HEK293T (cell line): Measurements from ENCODE around the gene LRRC40.

Experiments used
- CTCF ChIA-PET: fragments of 350-600 bp; formaldehyde crosslinking; extraction: SDS; loops from one replicate; lab custom pipeline; 2021; ENCODE audit warnings: antibody characterized with exemption, inconsistent platforms; lab: Yijun Ruan, JAX
- POLR2A ChIA-PET: fragments of 350-600 bp; formaldehyde crosslinking; extraction: SDS; loops from one replicate; lab custom pipeline; 2020; ENCODE audit warnings: antibody characterized with exemption, inconsistent platforms; lab: Yijun Ruan, JAX
- DNase-seq: peaks from one replicate; pipeline ENCODE4 v3.0.0; 2012; ENCODE audit warnings: mixed read lengths; ENCODE audit errors: extremely low spot score
- BHLHE40 ChIP-seq: fragments of 450-650 bp; IDR thresholded peaks from 2 replicates; pipeline ENCODE4 v1.6.1; 2016; ENCODE audit warnings: mild to moderate bottlenecking, moderate library complexity, borderline replicate concordance
- CTBP1 ChIP-seq: fragments of 450-650 bp; IDR thresholded peaks from 2 replicates; pipeline ENCODE4 v1.6.1; 2016; ENCODE audit warnings: borderline replicate concordance
- ELF4 ChIP-seq: fragments of 450-650 bp; IDR thresholded peaks from 2 replicates; pipeline ENCODE4 v1.6.1; 2017; ENCODE audit warnings: antibody characterized with exemption
- FOXA1 ChIP-seq: fragments of 450-650 bp; IDR thresholded peaks from 2 replicates; pipeline ENCODE4 v1.6.1; 2016; ENCODE audit warnings: mild to moderate bottlenecking
- FOXM1 ChIP-seq: fragments of 450-650 bp; IDR thresholded peaks from 2 replicates; pipeline ENCODE4 v1.6.1; 2017; ENCODE audit warnings: mild to moderate bottlenecking, borderline replicate concordance
- HDGF ChIP-seq: fragments of 450-650 bp; IDR thresholded peaks from 2 replicates; pipeline ENCODE4 v1.6.1; 2017; ENCODE audit warnings: antibody characterized with exemption, borderline replicate concordance
- L3MBTL2 ChIP-seq: fragments of 450-650 bp; conservative IDR thresholded peaks from 2 replicates; pipeline ENCODE4 v1.6.1; 2016; ENCODE audit warnings: mild to moderate bottlenecking
- LEF1 ChIP-seq: fragments of 450-650 bp; IDR thresholded peaks from 2 replicates; pipeline ENCODE4 v1.6.1; 2017; ENCODE audit warnings: mild to moderate bottlenecking, borderline replicate concordance
- NFRKB ChIP-seq: fragments of 450-650 bp; IDR thresholded peaks from 2 replicates; pipeline ENCODE4 v1.6.1; 2016; ENCODE audit warnings: mild to moderate bottlenecking, moderate library complexity
- SP1 ChIP-seq: fragments of 450-650 bp; IDR thresholded peaks from 2 replicates; pipeline ENCODE4 v1.6.1; 2017
- SUZ12 ChIP-seq: fragments of 450-650 bp; IDR thresholded peaks from 2 replicates; pipeline ENCODE4 v1.6.1; 2016; ENCODE audit warnings: mild to moderate bottlenecking
- TARDBP ChIP-seq: fragments of 450-650 bp; IDR thresholded peaks from 2 replicates; pipeline ENCODE4 v1.6.1; 2016
- ZNF384 ChIP-seq: fragments of 450-650 bp; IDR thresholded peaks from 2 replicates; pipeline ENCODE4 v1.6.1; 2016
- TF ChIP-seq, protein P1 (sequence below): fragments of 450-650 bp; IDR thresholded peaks from 2 replicates; pipeline ENCODE4 v1.6.1; 2016

The LRRC40 gene

DNA sequence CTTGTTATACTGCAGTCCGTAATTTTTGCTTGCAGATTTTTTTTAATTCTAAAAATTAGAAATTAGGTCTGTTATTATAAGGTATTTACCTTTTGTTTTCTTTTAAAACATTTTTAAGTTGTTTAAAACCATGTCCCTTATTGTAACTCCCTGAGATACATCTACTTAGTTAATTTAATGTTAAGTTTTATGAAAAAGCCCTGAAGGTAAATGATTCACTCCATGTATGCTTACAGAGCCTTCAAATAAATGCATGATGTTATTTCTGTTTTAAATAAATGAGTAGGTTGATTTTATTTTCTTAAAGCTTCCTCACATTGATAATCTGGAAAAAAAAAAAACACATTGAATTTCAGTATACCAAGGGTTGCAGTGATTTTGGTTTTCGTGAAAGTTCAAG lies 23.3 kb upstream of the LRRC40 start:
- ChIA-PET POLR2A (no interaction called here), CTCF (interaction anchor here (0.6 kb wide), 1 partner anchor 224 kb away, joined by 4 read pairs; no protein-coding TSS in a partner anchor)
- TF ChIP-seq FOXA1 (no peak), NFRKB (no peak), CTBP1 (no peak), SP1 (no peak), LEF1 (no peak), FOXM1 (no peak), TARDBP (no peak), ELF4 (no peak), L3MBTL2 (no peak)
- TF ChIP-seq, protein P1, sequence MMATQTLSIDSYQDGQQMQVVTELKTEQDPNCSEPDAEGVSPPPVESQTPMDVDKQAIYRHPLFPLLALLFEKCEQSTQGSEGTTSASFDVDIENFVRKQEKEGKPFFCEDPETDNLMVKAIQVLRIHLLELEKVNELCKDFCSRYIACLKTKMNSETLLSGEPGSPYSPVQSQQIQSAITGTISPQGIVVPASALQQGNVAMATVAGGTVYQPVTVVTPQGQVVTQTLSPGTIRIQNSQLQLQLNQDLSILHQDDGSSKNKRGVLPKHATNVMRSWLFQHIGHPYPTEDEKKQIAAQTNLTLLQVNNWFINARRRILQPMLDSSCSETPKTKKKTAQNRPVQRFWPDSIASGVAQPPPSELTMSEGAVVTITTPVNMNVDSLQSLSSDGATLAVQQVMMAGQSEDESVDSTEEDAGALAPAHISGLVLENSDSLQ: no peak
- no peak for DNase-seq

DNA sequence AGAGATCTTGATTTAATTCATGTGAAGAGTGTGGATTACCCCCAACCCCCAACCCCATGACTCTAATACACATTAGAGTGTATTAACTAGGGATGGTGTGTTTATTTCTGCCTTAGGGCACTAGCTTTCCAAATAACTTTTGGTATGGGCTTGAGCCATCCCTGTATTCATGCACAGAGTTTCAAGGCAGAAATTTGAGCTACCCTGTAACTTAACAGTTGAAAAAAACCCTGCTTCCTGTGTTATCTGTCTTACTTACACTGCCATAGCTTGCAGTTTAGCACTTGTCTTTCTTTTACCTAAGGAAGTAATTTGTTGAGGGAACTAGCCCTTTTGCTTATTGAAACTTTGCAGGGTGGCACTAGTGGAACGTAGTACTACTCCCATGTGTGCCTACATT lies 22.1 kb upstream of the LRRC40 start:
- POLR2A ChIA-PET: interaction anchor here (0.6 kb wide), 1 partner anchor 88 kb away, joined by 3 read pairs; no protein-coding TSS in a partner anchor
- TF ChIP-seq SP1: no peak
- no peak for TF ChIP-seq ZNF384
- CTCF ChIA-PET: no interaction called here
- DNase-seq: no peak

DNA sequence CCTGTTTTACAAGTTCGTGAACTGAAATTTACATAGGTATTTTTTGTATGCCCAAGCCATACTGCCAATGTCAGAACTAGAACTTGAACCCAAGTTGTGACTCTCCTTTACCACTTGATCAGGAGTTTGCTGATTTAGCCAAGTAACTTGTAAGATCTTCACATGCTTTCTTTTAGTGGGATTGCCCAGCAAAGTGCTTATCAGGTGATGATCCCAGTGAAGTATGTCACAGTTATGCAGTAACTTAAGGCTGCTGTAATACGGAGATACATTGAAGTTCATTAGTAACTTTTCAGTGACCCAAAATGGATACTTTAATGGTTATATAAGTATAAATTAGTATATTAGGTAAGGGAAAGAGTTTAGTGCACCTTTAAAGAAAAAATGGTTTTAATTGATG lies 19.6 kb upstream of the LRRC40 start:
- CTCF ChIA-PET: no interaction called here
- no peak for DNase-seq
- POLR2A ChIA-PET: interaction anchor here (0.6 to 1.0 kb wide), 2 partner anchors 60 to 186 kb away, joined by 3 read pairs; no protein-coding TSS in a partner anchor
- TF ChIP-seq TARDBP (no peak), CTBP1 (no peak)

DNA sequence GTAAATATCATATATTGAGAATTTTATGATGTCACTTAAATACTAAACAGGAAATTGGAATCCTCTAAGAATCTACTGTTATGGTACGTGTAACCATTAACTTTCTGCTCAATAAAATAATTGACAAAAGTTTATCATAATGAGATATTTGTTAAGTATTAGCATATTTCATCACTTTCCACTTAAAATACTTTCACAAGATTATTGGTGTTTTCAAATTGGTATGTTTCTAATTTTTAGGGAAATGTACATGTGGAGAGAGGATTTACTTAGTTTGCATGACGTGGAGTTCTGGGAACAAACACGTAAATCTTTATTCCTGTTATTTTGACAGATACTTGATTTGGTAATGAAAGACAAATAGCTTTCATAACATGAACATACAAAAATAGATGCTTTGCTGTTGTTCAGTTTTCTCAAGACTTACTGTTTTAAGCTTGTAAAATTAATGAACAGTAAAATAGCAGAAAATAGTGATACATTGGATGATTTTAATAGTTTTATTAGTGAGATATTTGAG lies 17.4 kb upstream of the LRRC40 start:
- TF ChIP-seq LEF1 (no peak), ELF4 (peak; percentile 11; the same call in 1 of the 2 replicates), TARDBP (no peak), CTBP1 (no peak), HDGF (no peak), SUZ12 (no peak), FOXM1 (no peak), BHLHE40 (no peak)
- TF ChIP-seq, protein P1: peak; percentile 32; the same call in 1 of the 2 replicates
- CTCF ChIA-PET: no interaction called here

DNA sequence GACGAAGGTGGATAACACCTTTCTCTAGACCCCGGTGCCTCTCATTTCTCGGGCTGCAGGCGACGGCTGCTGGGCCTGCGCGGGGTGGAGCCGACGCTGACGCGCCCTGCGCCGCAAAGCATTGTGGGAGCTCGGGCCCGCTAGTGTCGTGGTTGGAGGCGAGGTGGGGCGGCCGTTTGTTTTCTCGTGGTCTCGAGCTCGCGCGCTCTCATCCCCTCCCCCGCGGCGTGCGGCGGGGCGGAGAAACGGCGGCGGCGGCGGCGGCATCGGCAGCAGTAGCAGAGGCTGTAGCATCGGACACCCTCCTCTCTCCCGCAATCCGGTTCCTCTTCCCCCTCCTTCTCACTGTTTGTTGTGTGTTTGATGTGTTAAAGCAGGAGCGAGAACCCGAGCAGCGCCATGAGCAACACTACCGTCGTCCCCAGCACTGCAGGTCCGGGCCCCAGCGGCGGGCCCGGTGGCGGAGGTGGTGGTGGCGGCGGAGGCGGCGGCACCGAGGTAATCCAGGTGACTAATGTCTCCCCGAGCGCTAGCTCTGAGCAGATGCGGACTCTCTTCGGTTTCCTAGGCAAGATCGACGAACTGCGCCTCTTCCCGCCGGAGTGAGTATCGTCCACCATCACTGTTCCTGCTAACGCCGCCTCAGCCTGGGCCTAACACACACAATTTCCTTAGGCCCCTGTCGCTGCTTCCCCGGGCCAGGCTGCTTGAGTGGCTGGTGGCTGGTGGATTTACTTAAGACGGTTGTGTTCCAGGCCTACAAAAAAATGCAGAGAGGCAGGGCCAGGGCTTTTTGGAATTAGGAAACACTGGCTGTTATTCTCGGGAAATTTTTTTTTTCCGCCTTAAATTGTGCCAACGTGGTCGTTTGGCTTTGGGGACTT lies 16.1 kb upstream of the LRRC40 start, which contains the start of gene SRSF11:
TSS of gene SRSF11 (plus strand) at position 143 of the 884 bp plus-strand sequence. CDS start at position 400, 257 bp downstream.
- DNase-seq: peak; percentile 98
- ChIA-PET CTCF (interaction anchor here (0.8 to 1.7 kb wide), 2 partner anchors 11 to 161 kb away, joined by 9 read pairs; no protein-coding TSS in a partner anchor), POLR2A (interaction anchor here (0.8 to 3.2 kb wide), 17 partner anchors 10 to 276 kb away, joined by 3 to 30 read pairs (median 5); partner anchors contain the start of genes ANKRD13C, CTH and LRRC40)
- TF ChIP-seq TARDBP (peak; percentile 88), LEF1 (0 out of 2 replicates have a peak, but pooled peaks have one; percentile 8), L3MBTL2 (peak; percentile 67), SP1 (no peak)

More for the DNA sequence above, 17.4 kb upstream of the LRRC40 start:
- DNase-seq: no peak
- POLR2A ChIA-PET: interaction anchor here (1.6 kb wide), 1 partner anchor 188 kb away, joined by 7 read pairs; the partner anchor contains the start of gene CTH

DNA sequence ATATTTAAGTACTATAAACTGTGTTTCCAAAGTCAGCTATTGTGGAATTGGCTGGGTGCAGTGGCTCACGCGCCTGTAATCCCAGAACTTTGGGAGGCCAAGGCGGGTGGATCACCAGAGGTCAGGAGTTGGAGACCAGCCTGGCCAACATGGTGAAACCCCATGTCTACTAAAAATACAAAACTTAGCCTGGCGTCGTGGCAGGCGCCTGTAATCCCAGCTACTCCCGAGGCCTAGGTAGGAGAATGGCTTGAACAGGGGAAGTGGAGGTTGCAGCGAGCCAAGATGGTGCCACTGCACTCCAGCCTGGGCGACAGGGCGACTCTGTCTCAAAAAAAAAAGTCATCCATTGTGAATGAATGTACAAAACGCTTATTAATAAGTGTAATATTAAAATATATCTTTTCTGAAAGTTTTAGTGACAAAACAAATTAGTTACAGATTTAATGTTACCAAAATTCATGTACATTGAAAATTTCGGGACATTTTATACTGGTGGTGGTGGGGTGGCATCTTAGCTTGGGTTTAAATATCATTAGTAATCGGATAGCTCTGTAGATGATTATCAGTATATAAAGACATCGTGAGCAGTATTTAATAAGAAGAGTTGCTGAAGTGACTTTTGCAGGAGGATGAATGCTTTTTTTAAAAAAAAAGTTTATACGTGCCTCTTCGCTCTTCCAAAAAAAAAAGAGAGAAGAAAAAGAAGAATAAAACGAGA lies 15.3 kb upstream of the LRRC40 start:
- ChIA-PET POLR2A (interaction anchor here (0.8 to 3.2 kb wide), 17 partner anchors 9 to 276 kb away, joined by 3 to 30 read pairs (median 4); partner anchors contain the start of genes ANKRD13C, CTH and LRRC40), CTCF (interaction anchor here (0.8 to 1.7 kb wide), 2 partner anchors 10 to 160 kb away, joined by 9 read pairs; no protein-coding TSS in a partner anchor)
- DNase-seq: no peak
- TF ChIP-seq SUZ12 (no peak), LEF1 (no peak), FOXM1 (no peak)
